TTC549 (cell line): ENCODE measurements around the gene PLCG1.
"Not testable (repeated sequence)": the region's sequence is repeated elsewhere in the genome, so short reads cannot be mapped to it uniquely, and the experiment has no call there.

Experiments
- FAIRE-seq: peaks from 2 replicates; lab custom pipeline; 2012; peaks lifted over from hg19 to GRCh38; lab: Jason Lieb, UNC

Gene PLCG1

DNA sequence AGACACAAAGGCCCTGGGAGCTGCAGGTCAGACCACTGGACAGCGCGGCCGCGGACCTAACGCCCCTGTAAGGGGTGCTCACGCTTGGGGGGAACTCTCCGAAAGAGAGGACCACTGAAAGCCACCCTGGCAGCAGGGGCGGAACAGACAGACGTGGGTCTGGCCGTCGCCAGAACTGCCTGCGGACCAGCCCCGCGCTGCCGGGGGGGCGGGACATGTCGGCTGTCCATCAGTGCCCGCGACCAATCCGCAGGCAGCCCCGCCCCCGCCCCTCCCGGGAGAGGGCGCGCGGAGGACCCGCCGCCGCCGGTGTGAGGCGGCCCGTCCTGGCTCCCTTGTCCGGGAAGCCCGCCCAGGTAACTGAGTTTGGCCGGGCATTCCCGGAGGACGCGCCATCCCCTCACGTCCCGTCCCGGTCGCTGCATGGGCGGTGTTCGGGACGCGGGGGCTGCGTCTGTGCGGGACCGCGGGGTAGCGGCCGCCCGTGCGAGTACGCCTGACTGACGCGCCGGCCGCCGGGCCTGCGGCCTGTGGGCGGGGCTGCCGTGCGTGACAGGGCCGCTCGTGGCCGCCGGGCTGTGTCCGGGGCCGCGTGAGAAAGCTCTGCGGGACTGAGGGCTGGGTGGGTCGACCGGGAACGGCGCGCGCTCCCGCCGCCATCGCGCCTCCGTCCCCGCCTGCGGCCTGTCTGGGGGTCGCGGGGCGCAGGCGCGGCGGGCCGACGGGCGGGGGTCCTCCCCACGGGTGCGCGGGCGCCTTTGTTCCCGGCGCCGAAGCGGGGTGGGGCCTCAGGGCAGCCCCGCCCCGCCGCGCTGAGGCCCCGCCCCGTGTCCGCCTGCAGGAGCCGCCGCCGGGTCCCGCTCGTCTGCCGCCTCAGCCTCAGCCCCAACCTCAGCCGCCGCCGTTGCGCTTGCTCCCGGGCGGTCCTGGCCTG is at the start of gene PLCG1:
TSS of gene PLCG1 (plus strand) at position 864 of the 934 bp plus-strand sequence. CDS start 99 bp downstream, outside the sequence.
- no peak for FAIRE-seq

DNA sequence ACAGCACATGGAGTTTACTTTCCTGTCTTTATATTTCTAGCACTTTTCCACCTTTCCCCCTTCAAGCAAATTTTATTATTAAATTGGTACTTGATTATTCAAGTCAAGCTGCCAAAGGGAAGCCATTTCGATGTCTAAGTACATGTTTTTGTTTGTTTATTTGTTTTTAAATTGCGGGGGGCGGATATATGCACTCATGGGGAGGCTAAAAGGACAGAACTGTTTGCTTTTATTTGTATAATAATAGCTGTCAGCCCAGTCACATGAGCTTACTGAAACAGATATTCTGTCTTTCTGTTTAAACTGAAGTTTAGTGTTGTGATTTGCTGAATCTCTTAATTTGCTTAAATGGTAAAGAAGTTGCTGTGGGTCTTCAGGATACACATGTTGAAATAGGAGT is 49.6 kb upstream of the PLCG1 start:
- FAIRE-seq = no peak

DNA sequence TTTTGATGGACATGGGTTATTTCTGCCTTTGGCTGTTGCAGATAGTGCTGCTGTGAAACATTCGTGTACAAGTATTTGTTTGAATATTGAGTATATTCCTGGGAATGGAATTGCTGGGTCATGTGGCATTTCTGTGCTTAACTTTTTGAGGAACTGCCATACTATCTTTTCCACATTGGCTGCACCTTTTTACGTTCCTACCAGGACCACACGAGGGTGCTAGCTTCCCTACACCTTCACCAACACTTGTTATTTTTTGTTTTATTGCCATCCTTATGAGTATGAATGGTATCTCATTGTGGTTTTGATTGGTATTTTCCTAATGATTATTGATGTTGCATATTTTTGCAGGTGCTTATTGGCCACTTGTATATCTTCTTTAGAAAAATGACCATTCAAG is 47.8 kb upstream of the PLCG1 start:
- no peak for FAIRE-seq

DNA sequence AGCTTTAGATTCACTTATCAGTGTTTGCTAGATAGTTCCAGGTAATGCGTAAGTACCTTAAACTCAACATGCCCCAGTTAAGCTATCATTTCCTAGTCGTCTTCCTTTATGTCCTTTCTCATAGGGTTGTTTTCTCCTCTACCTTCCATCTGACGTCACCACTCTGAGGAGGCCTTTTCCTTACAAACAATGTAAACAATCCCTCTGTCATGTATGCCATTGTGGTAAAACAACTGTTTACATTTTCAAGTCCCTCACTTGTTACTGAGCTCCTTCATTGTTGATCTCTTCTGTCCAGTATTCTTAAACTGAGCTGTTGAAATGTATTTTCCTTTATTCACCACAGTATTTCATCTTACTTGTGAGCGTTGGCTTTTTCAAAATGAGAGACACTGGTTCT is 45.4 kb upstream of the PLCG1 start:
- no peak for FAIRE-seq

DNA sequence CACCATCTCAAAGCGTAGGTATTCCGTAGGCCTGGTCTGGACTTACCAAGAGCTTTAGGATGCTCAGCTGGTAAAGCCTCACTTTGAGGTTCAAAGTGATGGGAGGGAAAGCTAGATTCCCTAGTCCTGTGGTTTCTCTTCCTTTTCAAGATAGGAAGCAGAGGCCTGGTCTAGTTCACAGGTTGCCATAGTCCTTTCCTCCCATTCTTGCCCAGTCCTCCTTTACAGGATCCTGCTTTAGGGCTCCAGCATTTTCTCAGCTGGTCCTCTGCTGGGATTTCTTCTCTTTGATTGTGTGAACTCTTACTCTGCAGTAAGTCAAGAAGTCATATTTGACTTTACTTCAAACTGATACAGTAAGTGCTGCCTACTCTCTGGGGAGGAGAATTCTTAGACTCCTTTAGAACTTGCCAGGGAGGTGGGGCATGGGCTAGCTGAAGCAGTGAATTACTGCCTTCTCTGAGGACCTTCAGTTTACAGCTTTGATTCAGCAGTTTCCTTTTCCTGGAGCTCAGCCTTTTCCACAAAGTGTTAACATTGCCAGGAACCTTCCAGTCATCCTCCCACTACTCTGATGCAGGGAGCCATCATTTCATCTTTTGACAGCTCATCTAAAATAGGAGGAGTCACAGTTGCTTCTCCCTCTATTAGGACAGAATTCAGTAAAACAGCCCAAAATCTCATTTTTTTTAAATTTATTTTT is 42.8 kb upstream of the PLCG1 start:
- no peak for FAIRE-seq

- FAIRE-seq = peak; percentile 46
Observed at GRCh38 chr20:41095110-41095969, 42.0 kb upstream of the PLCG1 start.

DNA sequence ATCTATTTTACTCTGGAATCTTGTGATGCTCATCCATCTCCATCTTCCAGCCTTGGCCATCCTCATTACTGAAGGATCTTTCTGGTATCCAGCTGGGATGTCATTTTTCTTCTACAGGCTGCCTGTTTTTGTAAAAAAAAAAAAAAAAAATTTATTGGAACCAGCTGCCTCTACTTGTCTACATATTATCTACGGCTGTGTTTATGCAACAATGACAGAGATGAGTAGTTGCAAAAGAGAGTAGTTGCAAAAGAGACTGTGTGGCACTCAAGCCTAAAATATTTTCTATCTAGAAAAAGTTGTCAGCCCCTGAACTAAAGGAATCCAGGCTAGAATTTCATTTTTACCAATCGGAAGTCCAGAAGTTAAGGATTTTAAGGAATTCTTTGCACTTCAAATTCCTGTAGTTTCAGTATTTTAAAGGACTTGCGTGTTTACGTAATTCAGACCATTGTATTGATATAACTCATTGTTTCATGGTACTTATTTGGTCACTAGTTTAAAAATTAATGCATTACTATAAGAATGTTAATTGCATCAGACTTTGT is 38.6 kb upstream of the PLCG1 start:
- FAIRE-seq = no peak

- FAIRE-seq = no peak
Observed at GRCh38 chr20:41100001-41100480, 37.3 kb upstream of the PLCG1 start.

DNA sequence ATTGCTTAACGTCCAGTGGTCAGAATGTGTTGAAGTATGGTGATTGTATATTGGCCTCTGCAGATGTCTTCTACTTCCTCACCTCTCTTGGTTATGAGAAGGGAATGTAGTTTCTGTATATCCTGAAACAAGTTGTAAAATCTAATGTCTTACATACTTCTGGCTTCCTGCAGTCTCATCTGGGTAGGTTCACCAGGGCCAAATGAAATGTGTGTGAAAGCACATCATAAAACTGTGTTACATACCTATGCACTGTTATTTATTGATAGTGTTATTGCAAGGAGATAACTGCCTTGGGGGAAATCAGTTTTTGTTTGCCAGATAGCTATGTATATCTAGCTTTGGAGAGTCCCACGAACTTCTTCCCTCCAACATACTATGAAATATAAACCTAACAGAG is 35.7 kb upstream of the PLCG1 start:
- no peak for FAIRE-seq

DNA sequence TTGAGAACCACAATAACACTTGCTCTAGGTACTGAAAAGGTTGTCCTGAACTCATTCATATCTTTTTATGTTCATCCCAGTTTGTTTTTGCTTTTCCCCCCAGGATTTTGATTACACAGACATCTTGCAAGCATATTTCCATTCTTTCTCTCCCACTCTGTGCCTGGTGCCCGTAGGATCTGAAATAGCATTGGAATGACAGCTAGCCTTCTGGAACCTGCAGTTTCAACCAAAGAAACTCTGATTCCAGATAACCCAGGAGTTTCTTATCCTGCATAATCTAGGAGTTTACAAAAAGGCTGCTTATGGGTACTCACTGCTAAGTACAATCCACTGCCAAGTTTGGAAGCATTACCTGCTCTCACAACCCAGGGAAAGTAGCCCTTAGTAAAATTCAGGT is 28.8 kb upstream of the PLCG1 start:
- no peak for FAIRE-seq

DNA sequence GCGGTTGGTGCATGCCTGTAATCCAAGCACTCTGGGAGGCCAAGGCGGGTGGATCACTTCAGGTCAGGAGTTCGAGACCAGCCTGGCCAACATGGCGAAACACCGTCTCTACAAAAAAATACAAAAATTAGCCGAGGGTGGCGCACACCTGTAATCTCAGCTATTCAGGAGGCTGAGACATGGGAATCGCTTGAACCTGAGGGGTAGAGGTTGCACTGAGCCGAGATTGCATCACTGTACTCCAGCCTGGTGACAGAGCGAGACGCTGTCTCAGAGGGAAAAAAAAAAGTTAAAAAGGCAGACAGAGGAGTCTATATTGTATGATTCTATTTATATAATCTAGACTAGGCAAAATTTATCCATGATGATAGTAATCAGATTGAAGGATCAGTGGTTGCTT is 27.3 kb upstream of the PLCG1 start:
- no peak for FAIRE-seq

- no peak for FAIRE-seq
Observed at GRCh38 chr20:41110930-41111577, 26.3 kb upstream of the PLCG1 start.

GRCh38 chr20:41111578-41111951 is 25.8 kb upstream of the PLCG1 start:
- no peak for FAIRE-seq

DNA sequence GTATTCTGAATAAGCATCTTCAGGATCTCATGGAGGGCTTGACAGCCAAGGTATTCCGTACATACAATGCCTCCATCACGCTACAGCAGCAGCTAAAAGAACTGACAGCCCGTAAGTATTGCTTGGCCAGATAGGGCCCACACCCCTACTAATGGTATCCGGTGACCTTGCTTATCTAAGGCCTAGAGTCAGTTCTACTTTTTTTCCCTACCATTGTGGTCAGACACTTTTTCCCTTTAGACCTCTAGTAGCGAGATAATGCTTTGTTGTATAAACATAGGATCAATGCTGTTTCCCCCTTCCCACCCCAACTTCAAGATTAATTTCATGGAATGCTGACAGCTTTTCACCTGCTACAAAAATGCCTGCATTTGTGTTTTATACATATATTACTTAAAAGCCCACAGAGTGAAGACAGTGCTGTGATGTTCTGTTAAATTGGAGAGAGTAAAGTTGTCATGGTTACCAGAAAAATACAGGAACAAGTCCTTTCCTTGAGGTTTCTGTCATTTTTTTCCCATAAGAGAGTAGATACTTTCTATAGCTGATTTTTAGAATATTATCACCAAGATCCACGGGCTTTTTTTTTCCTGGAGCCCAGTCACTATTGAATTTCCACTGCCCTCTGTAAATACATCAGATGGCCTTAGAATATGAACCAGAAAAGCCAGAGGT is 20.9 kb upstream of the PLCG1 start:
- no peak for FAIRE-seq

- not testable (repeated sequence) for FAIRE-seq
Observed at GRCh38 chr20:41118159-41118558, 19.2 kb upstream of the PLCG1 start.

GRCh38 chr20:41118632-41119031 is 18.7 kb upstream of the PLCG1 start:
- no peak for FAIRE-seq

DNA sequence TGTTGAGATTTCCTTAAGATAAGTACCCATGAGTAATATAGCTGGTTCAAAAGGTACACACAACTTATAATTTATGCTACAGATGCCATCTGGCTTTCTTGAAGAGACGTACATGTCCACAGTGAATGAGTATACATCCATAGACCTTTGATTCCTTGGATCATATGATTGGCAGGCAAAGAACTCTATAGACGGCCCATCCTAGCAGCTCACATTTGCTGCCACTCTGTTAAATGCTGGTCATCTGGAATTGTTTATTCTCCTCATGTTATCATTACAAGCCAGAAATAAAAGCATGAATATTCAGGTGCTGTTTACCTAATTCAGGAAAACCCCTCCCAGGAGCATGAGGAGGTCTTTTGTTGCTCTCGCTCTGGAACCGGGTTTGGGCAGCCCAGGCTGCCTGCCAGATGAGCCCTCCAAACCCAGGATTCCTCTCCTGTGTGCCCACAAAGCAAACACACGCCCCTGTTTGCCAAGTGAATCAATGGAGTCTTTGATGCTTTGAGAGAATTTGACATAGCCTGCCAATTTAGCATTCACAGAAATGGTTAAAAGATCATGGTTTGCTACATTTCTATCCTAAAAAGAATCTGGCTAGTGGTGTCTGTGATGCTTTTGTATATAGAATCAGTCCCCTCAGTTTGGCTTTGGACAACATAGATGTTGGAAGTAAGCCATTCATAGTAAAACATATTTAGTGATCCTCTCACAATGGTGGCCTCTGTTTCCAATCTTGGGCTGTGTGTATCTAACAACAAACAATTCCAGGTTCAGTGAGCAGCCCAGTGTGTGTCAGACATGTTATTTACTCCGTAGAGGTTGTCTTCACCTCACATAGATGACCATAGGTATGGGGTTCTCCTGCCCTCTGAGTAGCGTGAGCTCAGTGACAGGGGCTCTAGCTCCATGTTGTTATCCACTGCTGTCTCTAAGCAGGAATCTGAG is 17.5 kb upstream of the PLCG1 start:
- FAIRE-seq = no peak

DNA sequence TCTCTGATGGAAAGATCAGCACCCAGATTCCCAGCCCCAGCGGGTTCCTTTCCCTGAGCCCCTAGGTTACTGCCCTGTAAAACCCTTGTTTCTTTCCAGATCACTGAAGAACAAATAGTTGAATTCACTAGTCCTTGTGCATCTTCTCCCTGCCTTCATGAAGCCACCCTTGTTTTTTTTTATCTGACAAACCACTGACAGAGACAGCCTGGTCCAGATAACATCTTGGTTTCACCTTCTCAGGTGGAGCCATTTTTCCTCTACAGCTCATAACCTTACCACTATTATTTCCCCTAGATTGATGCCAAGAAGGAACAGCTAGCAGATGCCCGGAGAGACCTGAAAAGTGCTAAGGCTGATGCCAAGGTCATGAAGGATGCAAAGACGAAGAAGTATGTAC is 15.9 kb upstream of the PLCG1 start:
- FAIRE-seq = no peak

DNA sequence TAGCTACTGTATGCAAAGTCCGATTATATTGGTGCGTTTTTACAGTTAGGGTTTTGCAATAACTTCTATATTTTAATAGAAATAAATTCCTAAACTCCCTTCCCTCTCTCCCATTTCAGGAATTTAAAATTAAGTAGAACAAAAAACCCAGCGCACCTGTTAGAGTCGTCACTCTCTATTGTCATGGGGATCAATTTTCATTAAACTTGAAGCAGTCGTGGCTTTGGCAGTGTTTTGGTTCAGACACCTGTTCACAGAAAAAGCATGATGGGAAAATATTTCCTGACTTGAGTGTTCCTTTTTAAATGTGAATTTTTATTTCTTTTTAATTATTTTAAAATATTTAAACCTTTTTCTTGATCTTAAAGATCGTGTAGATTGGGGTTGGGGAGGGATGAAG is 13.7 kb upstream of the PLCG1 start:
- FAIRE-seq = no peak
